HS-27A (cell line): Measurements from ENCODE around the gene SMARCC1.
A peak's percentile ranks its signal among the peaks of the same experiment; 100 is the strongest.

Source experiments
- DNase-seq: peaks from one replicate; pipeline ENCODE4 v3.0.0-alpha.2; 2012; ENCODE audit warnings: low read depth, missing footprints

Gene SMARCC1

DNA sequence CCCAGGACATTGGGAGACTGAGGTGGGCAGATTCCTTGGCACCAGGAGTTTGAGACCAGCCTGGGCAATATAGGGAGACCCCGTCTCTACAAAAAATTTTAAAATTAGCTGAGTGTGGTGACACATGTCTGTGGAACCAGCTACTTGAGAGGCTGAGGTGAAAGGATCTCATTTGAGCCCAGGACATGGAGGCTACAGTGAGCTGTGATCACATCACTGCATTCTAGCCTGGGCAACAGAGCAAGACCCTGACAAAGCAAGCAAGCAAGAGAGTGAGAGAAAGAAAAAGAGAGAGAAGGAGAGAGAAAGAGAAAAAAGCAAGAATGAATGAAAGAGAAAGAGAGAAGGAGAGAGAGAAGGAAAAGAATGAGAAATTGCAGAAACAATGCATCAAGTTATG is 150.9 kb downstream of the SMARCC1 start:
- no peak for DNase-seq

GRCh38 chr3:47629770-47630169 is 151.9 kb downstream of the SMARCC1 start:
- DNase-seq, result no peak

- no peak for DNase-seq
Observed at GRCh38 chr3:47628426-47628825, 153.3 kb downstream of the SMARCC1 start.

DNA sequence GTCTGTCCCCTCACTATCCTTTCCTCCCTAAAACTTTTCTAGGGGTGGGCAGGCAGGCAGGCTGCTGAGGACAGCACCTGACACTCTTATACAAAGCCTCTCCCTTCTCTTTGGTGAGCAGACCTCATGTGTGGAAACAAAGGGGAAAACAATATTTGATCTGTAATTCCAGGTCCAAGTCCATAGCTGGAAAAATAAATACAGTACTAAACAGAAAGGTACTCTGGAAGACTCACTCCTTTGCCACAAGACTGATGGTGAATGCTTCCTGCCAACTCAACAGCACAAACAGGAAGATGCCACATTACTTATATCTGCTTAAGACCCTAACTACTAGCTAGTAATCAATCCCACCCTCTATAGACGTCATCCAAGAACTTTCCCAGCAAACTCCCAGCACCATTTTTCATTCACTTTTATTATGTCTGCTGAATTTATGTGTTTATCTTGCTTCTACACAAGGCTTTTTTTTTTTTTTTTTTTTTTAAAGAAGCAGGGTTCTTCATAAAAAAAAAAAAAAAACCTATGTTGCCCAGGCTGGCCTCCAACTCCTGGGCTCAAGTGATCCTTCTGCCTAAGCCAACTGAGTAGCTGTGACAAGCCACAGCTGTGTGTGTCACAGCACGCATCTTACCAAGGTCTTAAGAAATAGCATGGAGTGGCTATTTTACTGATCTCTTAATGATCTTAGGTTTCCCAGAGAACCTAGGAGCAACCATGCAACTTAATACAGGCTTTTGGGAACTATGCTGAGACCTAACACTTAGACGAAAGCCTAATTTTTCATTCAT is 158.8 kb downstream of the SMARCC1 start:
- DNase-seq, result no peak

DNA sequence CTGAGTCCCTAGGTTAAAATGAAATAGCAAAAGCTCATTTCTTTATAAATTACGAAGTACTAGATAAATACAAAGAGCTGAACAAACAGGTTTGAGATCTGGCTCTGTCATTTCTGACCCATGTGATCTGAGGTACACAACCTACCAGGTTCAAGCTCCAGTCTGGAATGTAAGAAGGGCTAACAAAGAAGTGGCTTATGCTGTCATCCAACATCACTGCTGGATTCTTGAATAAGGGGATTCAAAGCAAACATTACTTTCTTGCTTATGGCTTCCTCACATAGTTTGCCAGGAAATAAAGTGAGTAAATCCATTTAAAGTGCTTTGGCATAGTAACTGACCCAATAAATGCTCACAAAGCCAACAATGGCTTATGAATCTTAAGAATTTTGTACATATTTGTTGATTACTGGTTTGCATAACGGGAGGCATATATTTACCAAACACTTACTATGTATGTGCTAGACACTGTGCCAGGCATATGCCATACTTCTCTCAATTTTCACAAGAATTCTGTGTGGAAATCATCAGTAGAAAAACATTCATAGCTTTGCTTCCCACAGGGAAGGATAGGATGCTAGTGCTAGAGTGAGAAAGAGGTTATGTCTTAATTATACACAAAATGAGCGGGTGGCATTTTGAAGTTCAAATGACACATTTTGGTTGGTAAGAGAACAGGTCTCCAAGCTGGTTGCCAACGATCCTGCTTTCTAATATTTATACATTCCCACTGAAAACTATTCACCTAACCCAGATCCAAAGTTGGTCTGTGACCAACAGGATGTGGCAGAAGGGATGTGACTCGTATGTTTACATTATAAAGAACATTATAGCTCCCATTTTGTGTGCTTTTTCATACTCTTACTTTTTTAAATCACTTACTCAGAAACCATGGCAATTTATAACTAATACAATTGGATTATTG is 164.3 kb downstream of the SMARCC1 start:
- DNase-seq, result no peak

DNA sequence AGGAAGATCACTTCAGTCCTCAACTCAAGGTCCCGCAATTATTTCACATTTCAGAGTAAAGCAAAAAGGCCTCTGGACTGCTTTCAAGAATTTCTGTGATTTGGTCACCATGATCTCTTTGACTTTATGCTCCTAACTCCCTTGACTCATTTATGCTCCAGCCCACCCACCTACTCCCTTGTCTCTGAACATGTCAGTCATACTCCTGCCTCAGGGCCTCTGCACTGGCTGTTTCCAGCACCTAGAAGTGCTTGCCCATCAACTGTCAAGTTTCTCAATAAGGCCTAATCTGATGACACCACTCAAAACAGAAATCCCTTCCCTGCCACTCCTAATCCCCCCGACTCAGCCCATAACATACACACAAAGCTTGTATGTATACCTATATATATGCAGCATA is 166.9 kb downstream of the SMARCC1 start:
- no peak for DNase-seq

GRCh38 chr3:47613722-47614121 is 168.0 kb downstream of the SMARCC1 start:
- no peak for DNase-seq

- no peak for DNase-seq
Observed at GRCh38 chr3:47612879-47613278, 168.8 kb downstream of the SMARCC1 start.

- DNase-seq, result peak; percentile 57
Observed at GRCh38 chr3:47612178-47612577, 169.5 kb downstream of the SMARCC1 start.

DNA sequence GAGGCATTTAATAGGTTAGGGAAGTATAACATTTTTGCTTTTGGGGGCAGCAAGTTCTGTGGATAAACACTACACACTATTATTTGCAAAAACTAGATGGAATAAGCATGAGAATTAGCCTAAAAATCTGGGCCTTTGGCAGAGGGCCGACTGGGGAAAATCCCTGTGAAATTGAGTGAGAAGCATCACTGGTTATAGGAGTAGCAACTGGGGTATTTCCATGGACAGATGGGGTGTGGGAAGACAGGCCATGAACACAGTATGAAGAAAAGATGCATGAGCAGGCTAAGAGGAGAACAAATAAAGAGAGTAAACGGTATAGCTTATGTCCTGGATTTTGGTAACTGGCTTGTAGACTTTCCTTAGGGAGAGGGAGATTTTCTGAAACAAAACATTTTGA is 170.1 kb downstream of the SMARCC1 start:
- DNase-seq, result no peak

GRCh38 chr3:47610583-47610982 is 171.1 kb downstream of the SMARCC1 start:
- DNase-seq, result no peak

DNA sequence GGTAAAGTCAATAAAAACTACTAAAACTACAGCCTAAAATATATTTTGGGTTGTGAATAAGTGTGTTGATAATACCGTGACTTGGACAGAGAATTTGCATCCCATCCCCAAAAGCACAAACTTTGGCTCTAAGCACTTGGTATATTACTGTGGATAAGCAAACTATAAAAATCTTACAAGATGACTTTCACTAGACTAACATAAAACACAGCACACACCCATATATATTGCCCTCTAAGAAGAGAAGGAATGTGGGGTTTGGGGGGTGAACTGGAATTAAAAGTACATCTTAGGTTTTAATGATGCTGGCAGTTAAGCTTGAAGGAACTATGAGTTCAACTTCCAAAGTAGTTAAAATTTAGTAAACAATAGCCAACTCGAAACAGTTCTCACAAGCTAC is 174.4 kb downstream of the SMARCC1 start:
- DNase-seq, result no peak

DNA sequence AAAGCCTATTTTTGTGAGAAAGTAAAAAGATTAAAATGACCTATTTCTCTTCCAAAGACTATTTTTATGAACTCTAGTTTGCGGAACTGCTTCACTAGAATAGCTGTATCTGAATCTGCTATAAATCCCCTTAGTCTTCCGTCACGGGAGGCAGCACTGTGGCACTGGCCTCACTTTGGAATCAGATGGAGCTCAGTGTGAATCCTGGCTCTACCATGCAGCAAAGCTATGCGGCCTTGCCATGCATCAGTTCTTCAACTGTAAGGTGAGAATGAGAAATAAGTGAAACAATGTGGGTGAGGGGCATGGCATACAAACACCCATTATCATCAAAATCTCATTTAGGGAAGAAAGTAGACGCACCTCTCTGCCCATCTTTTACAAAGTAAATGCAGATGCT is 175.5 kb downstream of the SMARCC1 start:
- no peak for DNase-seq

- DNase-seq, result no peak
Observed at GRCh38 chr3:47605652-47606051, 176.0 kb downstream of the SMARCC1 start.

- no peak for DNase-seq
Observed at GRCh38 chr3:47604145-47604544, 177.5 kb downstream of the SMARCC1 start.

DNA sequence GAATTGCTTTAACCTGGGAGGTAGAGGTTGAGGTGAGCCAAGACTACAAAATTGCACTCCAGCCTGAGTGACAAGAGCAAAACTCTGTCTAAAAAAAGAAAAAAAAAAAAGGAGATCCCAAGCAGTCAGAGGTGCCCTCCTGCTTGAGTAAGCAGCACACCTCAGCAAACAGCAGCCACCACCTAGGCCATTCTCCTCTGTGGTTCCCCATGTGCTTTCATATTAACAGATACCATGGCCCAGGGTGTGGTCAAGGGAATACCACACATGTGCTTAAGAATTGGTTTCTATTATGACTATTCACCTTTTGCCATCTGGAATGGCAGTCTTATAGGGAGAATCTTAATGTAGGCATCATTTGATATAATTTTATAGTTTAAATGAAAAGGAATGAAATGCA is 178.4 kb downstream of the SMARCC1 start:
- DNase-seq, result no peak

GRCh38 chr3:47601281-47601680 is 180.4 kb downstream of the SMARCC1 start:
- no peak for DNase-seq

GRCh38 chr3:47594792-47595191 is 186.9 kb downstream of the SMARCC1 start:
- no peak for DNase-seq

- DNase-seq, result no peak
Observed at GRCh38 chr3:47592066-47592795, 189.5 kb downstream of the SMARCC1 start.

- DNase-seq, result no peak
Observed at GRCh38 chr3:47590216-47590615, 191.5 kb downstream of the SMARCC1 start.

- DNase-seq, result no peak
Observed at GRCh38 chr3:47588587-47588986, 193.1 kb downstream of the SMARCC1 start.

- DNase-seq, result no peak
Observed at GRCh38 chr3:47588053-47588452, 193.6 kb downstream of the SMARCC1 start.

GRCh38 chr3:47586746-47587145 is 194.9 kb downstream of the SMARCC1 start:
- DNase-seq, result no peak
